K562 (cell line): ENCODE data around the gene SPAG7. TPM values are rescaled to one million over a fixed set of nuclear protein-coding genes. Genes with fewer than 3 reads are reported as not detected.
A peak's percentile ranks its signal among the peaks of the same experiment; 100 is the strongest.

Source experiments
- HMGN3 ChIP-seq: IDR thresholded peaks from 2 replicates; pipeline ENCODE4 v1.6.1; 2011; ENCODE audit warnings: borderline replicate concordance, low read depth, mild to moderate bottlenecking, mixed read lengths, low read length; ENCODE audit not compliant: insufficient read length; ENCODE audit errors: extremely low read depth
- NFE2L1 ChIP-seq: fragments of 450-650 bp; IDR thresholded peaks from 2 replicates; pipeline ENCODE4 v1.6.1; 2016; ENCODE audit warnings: missing genetic modification characterization, low read depth, mild to moderate bottlenecking, missing compliant biosample characterization, moderate library complexity, borderline replicate concordance
- PBX2 ChIP-seq, 2 experiments: IDR thresholded peaks in 1 of 2; conservative IDR thresholded peaks in 1 of 2; 2 replicates each; pipeline ENCODE4 v1.6.1; 2016; ENCODE audit warnings: low read depth in 2 of 2, mild to moderate bottlenecking in 1 of 2, missing compliant biosample characterization in 1 of 2, missing genetic modification characterization in 1 of 2, moderate library complexity in 1 of 2
- POLR2A ChIP-seq: fragments of 450-650 bp; conservative IDR thresholded peaks from 2 replicates; pipeline ENCODE4 v1.6.1; 2016
- PTRF ChIP-seq: fragments of 450-650 bp; IDR thresholded peaks from 2 replicates; pipeline ENCODE4 v1.6.1; 2016; ENCODE audit warnings: mild to moderate bottlenecking, missing genetic modification characterization, missing compliant biosample characterization
- RBM22 ChIP-seq: fragments of 200-400 bp; formaldehyde crosslinking; IDR thresholded peaks from 2 replicates; pipeline ENCODE4 v1.6.1; 2018; ENCODE audit warnings: low read length, low read depth; ENCODE audit not compliant: poor library complexity, severe bottlenecking
- SIN3A ChIP-seq, 2 experiments: fragments of 150-350 bp in 1 of 2; IDR thresholded peaks; 2 replicates each; pipeline ENCODE4 v1.6.1; 2011 to 2016; ENCODE audit warnings: borderline replicate concordance in 2 of 2, low read depth in 2 of 2, low read length in 2 of 2, mild to moderate bottlenecking in 2 of 2, moderate library complexity in 2 of 2; ENCODE audit not compliant: control insufficient read depth in 1 of 2
- SMC3 ChIP-seq: conservative IDR thresholded peaks from 2 replicates; pipeline ENCODE4 v1.6.1; 2011; ENCODE audit warnings: low read depth, low read length, improper control_type of control experiment; ENCODE audit not compliant: insufficient read depth
- TFAP4 ChIP-seq: sonication (generic); formaldehyde crosslinking; IDR thresholded peaks from 2 replicates; pipeline ENCODE4 v1.8.0; 2022; ENCODE audit warnings: missing genetic modification reagents, mild to moderate bottlenecking, moderate library complexity, borderline replicate concordance
- ZNF384 ChIP-seq: IDR thresholded peaks from 2 replicates; pipeline ENCODE4 v1.6.1; 2012; ENCODE audit warnings: low read depth, low read length, improper control_type of control experiment
- ZNF408 ChIP-seq: fragments of 250-450 bp; sonication (Bioruptor Pico); IDR thresholded peaks from 2 replicates; pipeline ENCODE4 v1.4.0; 2020; ENCODE audit warnings: low read depth, mild to moderate bottlenecking, moderate library complexity
- polyA plus RNA-seq, 8 experiments: library from polyadenylated mRNA; depleted of rRNA in 4 of 8; stranded (reverse) in 5 of 8; unstranded in 3 of 8; fragments of >200 nt; fragmentation: Nextera tagmentation in 2 of 8; fragmentation: Illumina TruSeq in 1 of 8; extraction: Ambion mirVana in 2 of 8; extraction: Trizol in 1 of 8; gene quantifications; 2 replicates each; pipeline versions ENCODE4 v1.2.1 to v1.2.3, GENCODE V29; 2011 to 2014; ENCODE audit warnings: inconsistent platforms in 1 of 8, missing spikeins in 1 of 8
- total RNA-seq, 7 experiments: library from RNA; depleted of rRNA in 6 of 7; stranded (reverse); fragments of >200 nt in 6 of 7; fragmentation: Illumina TruSeq in 2 of 7; extraction: Trizol in 2 of 7; gene quantifications; 2 replicates each; pipeline versions ENCODE4 v1.2.1 to v1.2.3, GENCODE V29; 2011 to 2021; ENCODE audit warnings: low replicate concordance in 1 of 7
- TF ChIP-seq, protein P1 (sequence below), 2 experiments: fragments of 150-350 bp in 1 of 2; IDR thresholded peaks; 2 replicates each; pipeline ENCODE4 v1.6.1; 2012 to 2016; ENCODE audit warnings: low read depth in 2 of 2, low read length in 2 of 2, mild to moderate bottlenecking in 1 of 2, moderate library complexity in 1 of 2
- TF ChIP-seq, protein P2 (sequence below), 2 experiments: fragments of 450-650 bp in 1 of 2; sonication (generic) in 1 of 2; formaldehyde crosslinking in 1 of 2; IDR thresholded peaks in 1 of 2; conservative IDR thresholded peaks in 1 of 2; 2 replicates each; pipeline versions ENCODE4 v1.6.1 to v1.8.1; 2016 to 2023; ENCODE audit warnings: mild to moderate bottlenecking in 2 of 2, moderate library complexity in 2 of 2, inconsistent platforms in 1 of 2, missing genetic modification reagents in 1 of 2

Gene SPAG7
- total and polyA plus RNA-seq, 9 of the 15 experiments (the other 6 are each of a cell fraction or from before 2014, with no cell fraction given), result 5.6 to 53.5 (median 36.3) TPM

DNA sequence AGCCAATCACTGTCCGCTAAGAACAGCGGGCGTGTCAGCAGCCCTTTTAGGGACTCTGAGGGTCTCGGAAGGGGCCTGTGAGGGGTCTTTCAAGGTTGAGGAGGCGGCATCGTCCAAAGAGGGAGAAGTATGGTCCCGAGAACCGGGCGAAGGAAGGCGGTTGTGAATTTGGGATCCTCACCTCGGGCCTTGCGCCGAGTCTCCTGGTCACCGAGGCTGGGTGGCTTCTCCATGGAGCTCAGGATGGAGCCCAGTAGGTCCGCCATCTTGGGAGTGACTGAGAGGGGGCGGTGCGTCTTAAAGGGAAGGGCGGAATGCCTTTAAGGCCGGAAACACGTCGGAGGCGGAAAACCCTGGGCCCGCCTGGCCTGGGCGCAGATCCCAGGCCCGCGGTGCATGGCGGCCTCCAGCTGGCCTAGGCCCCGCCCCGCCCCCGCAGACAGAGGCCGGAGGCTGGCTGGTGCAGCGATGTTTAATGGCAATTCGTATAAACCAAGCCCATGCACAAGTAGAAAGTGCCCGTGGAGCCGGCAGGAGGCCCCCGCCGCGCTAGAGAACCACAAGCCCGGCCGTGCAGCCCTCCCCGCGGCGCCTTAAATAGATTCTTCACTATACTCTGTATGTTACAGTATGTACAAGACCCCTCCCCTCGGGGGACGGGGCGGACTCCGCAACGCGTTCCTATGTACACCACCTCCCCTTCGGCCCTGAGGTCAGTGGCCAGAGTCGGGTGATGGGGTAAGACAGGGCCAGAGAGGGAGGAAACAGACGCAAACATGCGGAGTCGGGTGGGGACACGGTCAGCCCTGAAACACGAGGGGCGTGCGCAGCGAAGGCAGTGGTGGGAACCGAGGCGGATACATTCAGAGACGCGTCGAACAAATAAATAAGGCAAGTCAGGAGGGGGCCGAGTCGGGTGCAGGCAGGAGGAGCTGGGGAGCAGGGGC lies at the start of gene SPAG7 (continued):
- TF ChIP-seq, protein P1, sequence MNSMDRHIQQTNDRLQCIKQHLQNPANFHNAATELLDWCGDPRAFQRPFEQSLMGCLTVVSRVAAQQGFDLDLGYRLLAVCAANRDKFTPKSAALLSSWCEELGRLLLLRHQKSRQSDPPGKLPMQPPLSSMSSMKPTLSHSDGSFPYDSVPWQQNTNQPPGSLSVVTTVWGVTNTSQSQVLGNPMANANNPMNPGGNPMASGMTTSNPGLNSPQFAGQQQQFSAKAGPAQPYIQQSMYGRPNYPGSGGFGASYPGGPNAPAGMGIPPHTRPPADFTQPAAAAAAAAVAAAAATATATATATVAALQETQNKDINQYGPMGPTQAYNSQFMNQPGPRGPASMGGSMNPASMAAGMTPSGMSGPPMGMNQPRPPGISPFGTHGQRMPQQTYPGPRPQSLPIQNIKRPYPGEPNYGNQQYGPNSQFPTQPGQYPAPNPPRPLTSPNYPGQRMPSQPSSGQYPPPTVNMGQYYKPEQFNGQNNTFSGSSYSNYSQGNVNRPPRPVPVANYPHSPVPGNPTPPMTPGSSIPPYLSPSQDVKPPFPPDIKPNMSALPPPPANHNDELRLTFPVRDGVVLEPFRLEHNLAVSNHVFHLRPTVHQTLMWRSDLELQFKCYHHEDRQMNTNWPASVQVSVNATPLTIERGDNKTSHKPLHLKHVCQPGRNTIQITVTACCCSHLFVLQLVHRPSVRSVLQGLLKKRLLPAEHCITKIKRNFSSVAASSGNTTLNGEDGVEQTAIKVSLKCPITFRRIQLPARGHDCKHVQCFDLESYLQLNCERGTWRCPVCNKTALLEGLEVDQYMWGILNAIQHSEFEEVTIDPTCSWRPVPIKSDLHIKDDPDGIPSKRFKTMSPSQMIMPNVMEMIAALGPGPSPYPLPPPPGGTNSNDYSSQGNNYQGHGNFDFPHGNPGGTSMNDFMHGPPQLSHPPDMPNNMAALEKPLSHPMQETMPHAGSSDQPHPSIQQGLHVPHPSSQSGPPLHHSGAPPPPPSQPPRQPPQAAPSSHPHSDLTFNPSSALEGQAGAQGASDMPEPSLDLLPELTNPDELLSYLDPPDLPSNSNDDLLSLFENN (IDR thresholded peaks at IDR 0.05; ENCODE audit: low read depth in 2 of 2, low read length in 2 of 2), result no peak
- TF ChIP-seq SIN3A (IDR thresholded peaks at IDR 0.05; ENCODE audit: borderline replicate concordance in 2 of 2, control insufficient read depth in 1 of 2, low read depth in 2 of 2, low read length in 2 of 2), result peak; percentile 61 to 89; a peak in 3 of 4 replicates
- no peak for TF ChIP-seq PTRF (tag)
- TF ChIP-seq SMC3, result no peak
- TF ChIP-seq HMGN3, result peak; percentile 92
- no peak for TF ChIP-seq ZNF408 (CRISPR knock-in tag)
- no peak for TF ChIP-seq NFE2L1 (tag)
- TF ChIP-seq RBM22, result peak; percentile 53
- peak; percentile 85 for TF ChIP-seq POLR2A
- TF ChIP-seq PBX2 (CRISPR knock-in tag; IDR thresholded peaks at IDR 0.05; ENCODE audit: low read depth), result no peak
- no peak for TF ChIP-seq PBX2 (tag; conservative IDR thresholded peaks at IDR 0.05; ENCODE audit: low read depth)
- TF ChIP-seq ZNF384, result no peak
- TF ChIP-seq, protein P2, sequence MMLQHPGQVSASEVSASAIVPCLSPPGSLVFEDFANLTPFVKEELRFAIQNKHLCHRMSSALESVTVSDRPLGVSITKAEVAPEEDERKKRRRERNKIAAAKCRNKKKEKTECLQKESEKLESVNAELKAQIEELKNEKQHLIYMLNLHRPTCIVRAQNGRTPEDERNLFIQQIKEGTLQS (IDR thresholded peaks at IDR 0.05), result no peak
- TF ChIP-seq, protein P2 (CRISPR knock-in tag; conservative IDR thresholded peaks at IDR 0.05), result no peak
- peak; percentile 99 for TF ChIP-seq TFAP4 (CRISPR knock-in tag)
